Spinal cord (tissue), 10 donors: ENCODE data around the gene ST3GAL2. TPM values are rescaled to one million over a fixed set of nuclear protein-coding genes. Genes with fewer than 3 reads are reported as not detected.

Experiments
- DNase-seq, 6 donors: peaks; one replicate each; pipeline versions ENCODE4 v3.0.0 to v3.0.0-alpha.2; 2013 to 2015; ENCODE audit warnings: low spot score in 6 of 6, low read depth in 4 of 6
- H3K27ac ChIP-seq: one replicate; pipeline ENCODE4 v1.5.1; 2013; ENCODE audit warnings: low read depth, low read length, control low read depth
- H3K27me3 ChIP-seq: one replicate; pipeline ENCODE4 v1.6.1; 2013; ENCODE audit warnings: low read length; ENCODE audit not compliant: control insufficient read depth, insufficient read depth
- H3K36me3 ChIP-seq: one replicate; pipeline ENCODE4 v1.6.1; 2013; ENCODE audit warnings: low read length; ENCODE audit not compliant: control insufficient read depth, insufficient read depth
- H3K4me1 ChIP-seq: one replicate; pipeline ENCODE4 v1.6.1; 2013; ENCODE audit warnings: low read length; ENCODE audit not compliant: control insufficient read depth, insufficient read depth
- H3K4me3 ChIP-seq: one replicate; pipeline ENCODE4 v1.5.1; 2013; ENCODE audit warnings: low read depth, low read length, control low read depth
- H3K9me3 ChIP-seq: one replicate; pipeline ENCODE4 v1.6.1; 2013; ENCODE audit warnings: low read length; ENCODE audit not compliant: control insufficient read depth, insufficient read depth
- WGBS: methylation state at CpG from one replicate; pipeline ENCODE4 v1.1.5; 2013; ENCODE audit warnings: missing lambda C conversion rate; ENCODE audit not compliant: insufficient coverage; 5-methylcytosine and 5-hydroxymethylcytosine counted together
- long read RNA-seq, 4 donors: transcript quantifications; one replicate each; lab custom pipeline, GENCODE V29; 2026
- polyA plus RNA-seq, 2 donors: library from polyadenylated mRNA; unstranded; fragments of 120-200 nt; gene quantifications; one replicate each; pipeline ENCODE4 v1.2.1, GENCODE V29; 2013; ENCODE audit not compliant: insufficient read length in 2 of 2
- total RNA-seq, 2 donors: library from RNA; depleted of rRNA in 1 of 2; stranded (reverse); fragments of 120-200 nt in 1 of 2; fragments of >200 nt in 1 of 2; gene quantifications; one replicate each; pipeline versions ENCODE4 v1.2.3 to v1.2.4, GENCODE V29; 2013 to 2014
- donor health status: healthy.

The ST3GAL2 gene, protein sequence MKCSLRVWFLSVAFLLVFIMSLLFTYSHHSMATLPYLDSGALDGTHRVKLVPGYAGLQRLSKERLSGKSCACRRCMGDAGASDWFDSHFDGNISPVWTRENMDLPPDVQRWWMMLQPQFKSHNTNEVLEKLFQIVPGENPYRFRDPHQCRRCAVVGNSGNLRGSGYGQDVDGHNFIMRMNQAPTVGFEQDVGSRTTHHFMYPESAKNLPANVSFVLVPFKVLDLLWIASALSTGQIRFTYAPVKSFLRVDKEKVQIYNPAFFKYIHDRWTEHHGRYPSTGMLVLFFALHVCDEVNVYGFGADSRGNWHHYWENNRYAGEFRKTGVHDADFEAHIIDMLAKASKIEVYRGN
- total RNA-seq: 10 to 100 TPM; 25.3 to 28.1 TPM
- 10 to 100 TPM; 31.8 to 33.7 TPM for polyA plus RNA-seq
- long read RNA-seq, donor 1, full-length matches to known transcripts: 5 of 5 reads
- long read RNA-seq, donor 1, partial matches to known transcripts: 0 of 5 reads
- long read RNA-seq, donor 1, other reads (novel, unspliced or antisense): 0 of 5 reads
- long read RNA-seq, donor 2, full-length matches to known transcripts: 1 of 13 reads
- long read RNA-seq, donor 2, partial matches to known transcripts: 12 of 13 reads
- long read RNA-seq, donor 2, other reads (novel, unspliced or antisense): 0 of 13 reads
- long read RNA-seq, donor 3, full-length matches to known transcripts: 3 of 3 reads
- long read RNA-seq, donor 3, partial matches to known transcripts: 0 of 3 reads
- long read RNA-seq, donor 3, other reads (novel, unspliced or antisense): 0 of 3 reads
- long read RNA-seq, donor 4, full-length matches to known transcripts: 13 of 49 reads
- long read RNA-seq, donor 4, partial matches to known transcripts: 36 of 49 reads
- long read RNA-seq, donor 4, other reads (novel, unspliced or antisense): 0 of 49 reads

DNA sequence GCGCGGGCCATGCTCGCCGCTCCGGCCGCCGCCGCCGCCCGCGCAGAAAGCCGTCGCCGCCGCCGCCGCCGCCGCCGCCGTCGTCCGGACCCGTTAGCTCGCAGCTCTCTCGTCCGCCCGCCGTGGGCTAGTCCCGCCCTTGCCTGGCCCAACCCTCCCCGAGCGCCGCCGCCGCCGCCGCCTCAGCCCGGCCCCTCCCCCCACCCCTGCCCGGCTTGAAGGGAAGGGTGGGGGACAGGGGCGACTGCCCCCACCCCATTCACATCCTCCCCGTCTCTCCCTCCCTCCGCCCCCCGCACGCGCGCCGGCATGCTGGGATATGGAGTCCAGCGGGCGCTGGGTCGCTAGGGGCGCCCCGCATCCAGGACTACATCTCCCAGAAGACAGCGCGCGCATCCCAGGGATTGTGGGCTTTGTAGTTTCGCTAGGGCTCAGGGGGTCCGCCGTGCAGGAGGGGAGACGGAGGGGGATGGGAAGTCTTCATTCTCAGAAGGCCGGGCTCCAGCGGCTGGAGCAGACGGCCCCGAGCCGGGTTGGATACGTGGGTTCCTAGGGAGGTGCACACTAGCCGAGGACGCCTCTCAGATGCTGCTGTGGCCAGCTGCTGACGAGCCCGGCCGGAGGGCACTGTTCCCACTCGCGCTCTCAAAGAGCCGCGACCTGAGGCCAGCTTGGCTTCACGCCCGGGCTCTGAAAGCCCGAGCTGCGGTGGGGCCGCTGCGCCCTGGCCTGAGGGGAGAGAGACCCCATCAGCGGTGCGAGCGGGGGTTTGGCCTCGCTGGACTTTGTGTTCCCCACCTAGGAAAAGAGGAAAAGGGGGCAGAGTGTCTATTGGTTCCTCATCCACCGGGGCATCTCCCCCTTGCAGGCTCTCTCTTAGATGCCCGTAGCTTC is at the start of gene ST3GAL2:
TSS of gene ST3GAL2 (minus strand) at position 132 of the 894 bp plus-strand sequence. CDS start 40,570 bp downstream, outside the sequence.
- peak within 1 kb of the TSS; percentile 81 for H3K4me3 ChIP-seq
- peak within 1 kb of the TSS; percentile 90 for H3K27ac ChIP-seq
- WGBS: 0% methylated on average over 60 of the region's 86 CpGs
- peaks cover 12% of the 10 kb centered on the region for H3K36me3 ChIP-seq
- peak; percentile 92 to 99 (median 98) for DNase-seq
- no peaks in the 10 kb centered on the region for H3K9me3 ChIP-seq
- no peaks in the 10 kb centered on the region for H3K27me3 ChIP-seq
- peaks cover 28% of the 10 kb centered on the region for H3K4me1 ChIP-seq

DNA sequence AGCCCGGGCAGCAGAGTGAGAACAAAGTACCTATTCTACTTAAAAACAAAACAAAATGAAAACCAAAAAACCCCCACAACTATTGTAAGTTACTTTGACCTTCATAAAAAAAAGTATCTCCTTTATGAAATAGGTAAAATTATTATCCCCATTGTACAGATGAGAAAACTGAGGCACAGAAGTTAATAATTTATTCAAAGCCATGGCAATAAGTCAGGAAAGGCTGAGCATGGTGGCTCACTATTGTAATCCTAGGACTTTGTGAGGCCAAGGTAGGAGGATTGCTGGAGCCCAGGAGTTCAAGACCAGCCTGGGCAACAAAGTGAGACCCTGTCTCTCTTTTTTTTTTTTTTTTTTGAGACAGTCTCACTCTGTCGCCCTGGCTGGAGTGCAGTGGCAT is 46.0 kb upstream of the ST3GAL2 start:
- Histone ChIP-seq H3K27ac (no peak overlapping the region), H3K4me3 (no peak overlapping the region), H3K9me3 (no peaks in the 10 kb centered on the region), H3K36me3 (peaks cover 79% of the 10 kb centered on the region), H3K27me3 (no peaks in the 10 kb centered on the region), H3K4me1 (no peaks in the 10 kb centered on the region)
- no CpG with 5 or more reads among the region's 2 CpGs for WGBS
- no peak for DNase-seq

DNA sequence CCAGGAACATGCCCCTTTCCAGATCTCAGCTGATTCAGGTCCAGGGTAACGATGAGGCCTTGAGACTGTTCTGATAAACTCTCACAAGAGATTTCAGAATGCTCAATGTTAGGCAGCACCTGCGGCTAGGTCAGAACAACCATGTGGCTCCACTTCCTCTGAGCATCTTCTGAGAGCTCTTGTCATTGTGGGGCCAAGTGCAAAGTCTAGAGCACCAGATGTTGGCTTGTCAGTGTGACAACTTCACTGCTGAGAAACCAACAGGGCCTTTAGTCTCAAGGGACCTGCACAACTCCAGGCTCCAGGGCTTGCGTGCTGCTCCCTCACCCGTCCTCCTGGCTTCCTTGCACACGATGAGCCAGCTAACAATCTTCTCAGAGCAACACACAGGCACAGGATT is 44.5 kb upstream of the ST3GAL2 start:
- no peak overlapping the region for H3K27ac ChIP-seq
- peaks cover 7% of the 10 kb centered on the region for H3K4me1 ChIP-seq
- no peaks in the 10 kb centered on the region for H3K27me3 ChIP-seq
- no peak for DNase-seq
- no peaks in the 10 kb centered on the region for H3K9me3 ChIP-seq
- WGBS: 95% methylated on average over 5 of the region's 5 CpGs
- peaks cover 85% of the 10 kb centered on the region for H3K36me3 ChIP-seq
- H3K4me3 ChIP-seq: no peak overlapping the region

DNA sequence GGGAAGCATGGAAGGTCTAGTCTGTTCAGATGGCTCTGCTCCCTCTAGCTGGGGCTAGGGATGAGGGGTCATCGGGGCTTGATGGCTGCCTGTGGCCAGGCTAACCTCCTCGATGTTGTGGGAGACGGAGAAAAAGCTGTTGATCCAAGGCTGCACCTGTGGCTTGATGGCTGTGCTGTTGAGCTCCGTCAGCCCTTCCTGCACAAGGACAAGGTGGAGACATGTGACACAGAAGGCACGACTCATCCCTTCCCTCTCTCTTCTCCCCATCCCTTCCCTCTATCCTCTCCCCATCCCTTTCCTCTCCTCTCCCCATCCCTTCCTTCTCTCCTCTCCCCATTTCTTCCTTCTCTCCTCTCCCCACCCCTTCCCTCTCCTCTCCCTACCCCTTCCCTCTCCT is 43.7 kb upstream of the ST3GAL2 start:
- DNase-seq: no peak
- H3K4me3 ChIP-seq: no peak overlapping the region
- no peak overlapping the region for H3K27ac ChIP-seq
- peaks cover 83% of the 10 kb centered on the region for H3K36me3 ChIP-seq
- no peaks in the 10 kb centered on the region for H3K27me3 ChIP-seq
- peaks cover 11% of the 10 kb centered on the region for H3K4me1 ChIP-seq
- 93% methylated on average over 5 of the region's 5 CpGs for WGBS
- H3K9me3 ChIP-seq: no peaks in the 10 kb centered on the region

DNA sequence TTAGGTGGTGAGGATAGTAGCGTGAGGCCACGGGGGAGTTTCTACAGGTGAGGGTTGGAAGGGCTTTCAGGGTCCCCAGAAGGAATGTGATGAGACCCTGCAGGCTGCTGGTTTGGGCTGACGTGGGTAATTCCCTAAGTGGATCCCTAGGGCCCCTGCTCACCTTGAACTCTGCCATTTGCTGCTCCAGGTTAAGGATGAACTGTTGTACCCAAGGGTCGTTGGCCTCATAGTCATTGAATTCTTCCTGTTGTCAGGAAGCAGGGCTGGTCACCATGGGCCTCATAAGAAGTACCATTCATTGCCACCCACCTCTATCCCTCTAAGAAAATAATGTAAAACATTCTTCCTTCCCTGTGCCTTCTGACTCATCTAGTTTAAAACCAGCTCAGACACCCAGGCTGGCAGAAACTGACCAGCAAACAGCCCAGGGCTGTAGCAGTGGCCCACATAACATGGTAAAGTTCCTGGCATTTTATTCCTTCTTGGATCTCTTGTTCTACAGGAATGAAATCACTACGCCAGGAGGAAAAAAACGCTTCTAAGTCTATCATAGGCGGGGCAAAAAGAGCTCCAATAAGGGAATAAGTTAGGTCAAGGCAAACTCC is 43.1 kb upstream of the ST3GAL2 start:
- no peaks in the 10 kb centered on the region for H3K9me3 ChIP-seq
- H3K27ac ChIP-seq: no peak overlapping the region
- H3K4me3 ChIP-seq: no peak overlapping the region
- H3K4me1 ChIP-seq: peaks cover 11% of the 10 kb centered on the region
- no peak for DNase-seq
- peaks cover 85% of the 10 kb centered on the region for H3K36me3 ChIP-seq
- WGBS: 91% methylated on average over 5 of the region's 7 CpGs
- H3K27me3 ChIP-seq: no peaks in the 10 kb centered on the region

DNA sequence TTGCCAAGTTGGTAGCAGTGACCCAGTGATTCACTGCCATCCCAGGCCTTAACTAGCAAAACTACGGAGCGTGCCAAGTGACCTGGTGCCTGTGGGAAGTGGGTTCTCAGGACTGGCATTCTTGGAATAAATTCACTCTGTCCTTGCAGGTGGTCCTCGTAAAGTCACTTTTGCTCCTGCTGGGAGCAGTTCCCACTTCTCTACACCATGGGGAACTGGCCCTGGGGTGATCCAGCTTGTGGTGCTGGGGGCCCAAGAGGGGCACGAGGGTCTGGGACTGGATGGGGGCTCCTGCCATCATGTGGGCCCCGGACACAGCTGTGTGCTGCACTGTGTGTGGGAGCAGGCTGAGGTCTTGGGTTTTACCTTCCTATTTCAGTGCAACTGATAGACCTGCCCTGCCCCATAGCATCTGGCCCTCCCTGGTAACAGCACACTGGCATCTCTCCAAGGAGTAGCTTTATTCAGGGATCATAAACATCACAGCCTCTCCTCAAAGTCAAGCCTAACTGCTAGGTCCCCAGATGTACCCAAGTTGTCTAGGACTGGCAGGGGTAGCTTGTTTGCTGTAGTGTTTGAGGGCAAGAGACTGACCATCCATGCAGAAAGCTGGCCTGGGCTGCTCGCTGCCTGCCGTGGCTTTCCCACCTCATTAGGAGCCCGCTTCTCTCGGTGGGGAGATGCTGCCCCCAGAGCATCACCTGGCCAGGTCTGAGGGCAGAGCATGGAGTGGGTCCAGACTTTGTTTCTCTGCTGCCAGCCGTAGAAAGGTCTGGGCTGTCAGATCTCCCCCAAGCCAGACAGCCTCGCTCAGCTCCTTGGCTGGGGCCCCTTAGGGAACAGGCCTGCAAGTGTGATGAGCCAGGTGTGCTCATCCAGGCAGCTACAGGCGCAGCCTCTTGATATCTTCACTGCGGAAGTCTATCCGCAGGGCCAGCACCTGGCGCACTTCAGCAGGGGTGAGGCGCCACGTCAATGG is 41.5 kb upstream of the ST3GAL2 start:
- H3K9me3 ChIP-seq: no peaks in the 10 kb centered on the region
- DNase-seq: no peak
- WGBS: 95% methylated on average over 16 of the region's 17 CpGs
- H3K4me3 ChIP-seq: no peak overlapping the region
- H3K4me1 ChIP-seq: peaks cover 11% of the 10 kb centered on the region
- H3K36me3 ChIP-seq: peaks cover 80% of the 10 kb centered on the region
- H3K27me3 ChIP-seq: no peaks in the 10 kb centered on the region
- H3K27ac ChIP-seq: no peak overlapping the region

DNA sequence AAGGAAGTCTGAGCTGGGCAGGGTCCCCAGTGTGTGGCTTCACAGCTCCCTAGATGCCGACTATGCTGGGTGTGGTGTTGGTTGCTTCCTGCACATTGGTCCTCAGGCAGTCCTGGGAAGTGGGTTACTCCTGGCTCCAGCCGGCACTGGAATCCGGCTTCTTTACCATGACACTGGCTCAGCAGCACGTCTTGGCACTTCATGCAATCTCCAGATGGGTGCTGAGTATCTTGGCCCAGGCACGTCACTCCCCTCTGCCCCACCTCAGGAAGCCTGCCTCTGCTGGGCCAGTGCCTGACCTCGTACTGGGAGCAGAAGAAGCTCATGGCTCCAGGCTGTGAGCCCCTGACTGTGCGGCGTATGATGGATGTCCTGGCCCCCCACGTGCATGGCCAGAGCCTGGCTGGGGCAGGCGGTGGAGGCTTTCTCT is 40.0 kb upstream of the ST3GAL2 start:
- H3K9me3 ChIP-seq: no peaks in the 10 kb centered on the region
- peaks cover 11% of the 10 kb centered on the region for H3K4me1 ChIP-seq
- peaks cover 88% of the 10 kb centered on the region for H3K36me3 ChIP-seq
- 70% methylated on average over 10 of the region's 10 CpGs for WGBS
- H3K27me3 ChIP-seq: no peaks in the 10 kb centered on the region
- H3K27ac ChIP-seq: no peak overlapping the region
- peak in 1 of 6 donors; percentile 26 for DNase-seq
- no peak overlapping the region for H3K4me3 ChIP-seq

DNA sequence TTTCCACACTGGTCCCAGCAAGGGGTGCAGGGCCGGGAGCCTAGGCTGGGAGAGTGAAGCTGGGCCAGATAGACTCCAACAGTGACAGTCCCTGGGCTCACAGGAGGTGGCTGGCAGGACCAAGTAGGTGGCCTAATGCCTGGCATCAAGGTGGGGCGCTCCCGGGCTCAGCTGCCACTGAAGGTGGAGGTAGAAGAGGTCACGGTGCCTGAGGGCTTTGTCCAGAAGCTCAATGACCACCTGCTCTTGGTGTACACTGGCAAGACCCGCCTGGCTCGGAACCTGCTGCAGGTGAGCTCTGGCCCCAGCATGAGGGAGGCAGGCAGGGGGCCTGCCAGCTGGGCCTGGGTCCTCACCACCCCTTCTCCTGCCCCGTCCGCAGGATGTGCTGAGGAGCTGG is 39.3 kb upstream of the ST3GAL2 start:
- Histone ChIP-seq H3K4me1 (peaks cover 11% of the 10 kb centered on the region), H3K27ac (no peak overlapping the region), H3K36me3 (peaks cover 88% of the 10 kb centered on the region), H3K9me3 (no peaks in the 10 kb centered on the region), H3K27me3 (no peaks in the 10 kb centered on the region), H3K4me3 (no peak overlapping the region)
- DNase-seq: no peak
- WGBS: 90% methylated on average over 8 of the region's 8 CpGs
